Gastrocnemius medialis (tissue), 4 donors: ENCODE measurements around the gene PAOX.

Source experiments
- CTCF ChIP-seq, 5 experiments: fragments of 450-650 bp in 3 of 5; fragments of 200-600 bp in 2 of 5; sonication (generic) in 2 of 5; IDR thresholded peaks in 4 of 5; conservative IDR thresholded peaks in 1 of 5; 1 replicate in 4 of 5; 2 replicates in 1 of 5; pipeline ENCODE4 v1.5.1; 2016 to 2019; ENCODE audit warnings: antibody characterized with exemption in 5 of 5, mild to moderate bottlenecking in 3 of 5, moderate library complexity in 3 of 5
- POLR2A ChIP-seq, 2 donors: fragments of 450-650 bp; IDR thresholded peaks; one replicate each; pipeline ENCODE4 v1.6.1; 2017; ENCODE audit warnings: antibody characterized with exemption in 2 of 2, mild to moderate bottlenecking in 2 of 2, moderate library complexity in 2 of 2

GRCh38 chr10:133385214-133385613 lies 6.2 kb downstream of the PAOX start:
- no peak for TF ChIP-seq CTCF (IDR thresholded peaks at IDR 0.05 in 4 of 5, conservative IDR thresholded peaks at IDR 0.05 in 1 of 5)
- TF ChIP-seq POLR2A (IDR thresholded peaks at IDR 0.05): no peak
